HEK293 (cell line): ENCODE results near the gene LAG3.
A peak's percentile ranks its signal among the peaks of the same experiment; 100 is the strongest.

Source experiments
- GLIS2 ChIP-seq: fragments of 450-650 bp; formaldehyde crosslinking; IDR thresholded peaks from 2 replicates; pipeline ENCODE4 v1.5.1; 2016; ENCODE audit warnings: missing biosample characterization, missing genetic modification characterization
- SP2 ChIP-seq: fragments of 450-650 bp; formaldehyde crosslinking; IDR thresholded peaks from 2 replicates; pipeline ENCODE4 v1.5.1; 2016; ENCODE audit warnings: missing biosample characterization, missing genetic modification characterization
- SP3 ChIP-seq: fragments of 450-650 bp; formaldehyde crosslinking; IDR thresholded peaks from 2 replicates; pipeline ENCODE4 v1.5.1; 2016; ENCODE audit warnings: missing biosample characterization, missing genetic modification characterization
- YY1 ChIP-seq: fragments of 450-650 bp; formaldehyde crosslinking; IDR thresholded peaks from 2 replicates; pipeline ENCODE4 v1.5.1; 2018; ENCODE audit warnings: missing biosample characterization, missing genetic modification characterization
- ZBTB1 ChIP-seq: fragments of 450-650 bp; formaldehyde crosslinking; IDR thresholded peaks from 2 replicates; pipeline ENCODE4 v1.5.1; 2016; ENCODE audit warnings: missing biosample characterization, missing genetic modification characterization
- ZBTB21 ChIP-seq: fragments of 450-650 bp; formaldehyde crosslinking; IDR thresholded peaks from 2 replicates; pipeline ENCODE4 v1.5.1; 2017; ENCODE audit warnings: missing biosample characterization, missing genetic modification characterization
- ZNF416 ChIP-seq: fragments of 450-650 bp; formaldehyde crosslinking; IDR thresholded peaks from 2 replicates; pipeline ENCODE4 v1.5.1; 2016; ENCODE audit warnings: missing biosample characterization, missing genetic modification characterization
- ZNF514 ChIP-seq: fragments of 450-650 bp; formaldehyde crosslinking; IDR thresholded peaks from 2 replicates; pipeline ENCODE4 v1.5.1; 2016; ENCODE audit warnings: missing biosample characterization, missing genetic modification characterization
- ZNF776 ChIP-seq: fragments of 450-650 bp; formaldehyde crosslinking; IDR thresholded peaks from 2 replicates; pipeline ENCODE4 v1.5.0; 2017; ENCODE audit warnings: missing biosample characterization, missing genetic modification characterization, borderline replicate concordance
- ZNF792 ChIP-seq: fragments of 450-650 bp; formaldehyde crosslinking; IDR thresholded peaks from 2 replicates; pipeline ENCODE4 v1.5.1; 2016; ENCODE audit warnings: missing biosample characterization, missing genetic modification characterization
- TF ChIP-seq, protein P1 (sequence below): fragments of 450-650 bp; formaldehyde crosslinking; IDR thresholded peaks from 2 replicates; pipeline ENCODE4 v1.5.1; 2016; ENCODE audit warnings: missing biosample characterization, missing genetic modification characterization
- TF ChIP-seq, protein P2 (sequence below): fragments of 450-650 bp; formaldehyde crosslinking; IDR thresholded peaks from 2 replicates; pipeline ENCODE4 v1.5.1; 2017; ENCODE audit warnings: missing biosample characterization, missing genetic modification characterization
- TF ChIP-seq, protein P3 (sequence below): fragments of 450-650 bp; formaldehyde crosslinking; IDR thresholded peaks from 2 replicates; pipeline ENCODE4 v1.5.1; 2017; ENCODE audit warnings: missing biosample characterization, missing genetic modification characterization
- TF ChIP-seq, protein P4 (sequence below): fragments of 450-650 bp; formaldehyde crosslinking; IDR thresholded peaks from 2 replicates; pipeline ENCODE4 v1.5.1; 2016; ENCODE audit warnings: missing biosample characterization, missing genetic modification characterization

DNA sequence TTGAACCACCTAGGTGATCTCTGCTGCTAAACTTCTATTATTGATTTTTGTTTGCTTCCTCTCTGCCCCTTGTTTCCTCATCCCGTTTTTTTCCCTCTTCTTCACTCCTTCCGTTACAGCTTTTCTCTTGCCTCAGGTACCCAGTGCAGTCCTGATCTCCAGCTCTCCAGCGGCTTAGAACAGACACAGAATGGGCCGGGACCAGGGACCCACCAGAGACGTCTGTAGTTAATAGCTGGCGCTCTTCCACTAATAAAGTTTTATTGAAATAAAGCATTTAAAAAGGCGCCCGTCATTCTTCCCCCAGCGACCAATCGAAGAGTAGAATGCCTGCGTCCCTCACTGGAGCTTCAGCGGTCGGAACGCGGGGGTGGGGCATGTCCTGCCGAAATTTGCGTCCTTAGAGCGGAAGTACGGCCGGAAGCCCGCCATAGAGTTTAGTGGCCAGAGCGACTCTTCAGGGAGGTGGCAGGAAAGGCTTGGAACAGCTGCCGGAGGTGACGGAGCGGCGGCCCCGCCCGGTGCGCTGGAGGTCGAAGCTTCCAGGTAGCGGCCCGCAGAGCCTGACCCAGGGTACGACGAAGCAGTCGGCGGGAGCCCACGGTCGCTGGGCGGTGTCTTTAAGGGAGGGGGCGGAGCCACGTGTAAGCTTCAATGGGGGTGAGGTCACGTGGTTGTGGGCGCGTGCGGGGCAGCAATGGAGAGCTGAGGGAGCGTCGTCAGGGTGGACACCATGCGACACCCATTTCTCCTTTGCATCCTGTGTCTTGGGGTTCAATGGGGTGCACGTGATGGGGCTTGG lies 48.5 kb upstream of the LAG3 start, which contains the start of gene COPS7A:
- TF ChIP-seq, protein P1, sequence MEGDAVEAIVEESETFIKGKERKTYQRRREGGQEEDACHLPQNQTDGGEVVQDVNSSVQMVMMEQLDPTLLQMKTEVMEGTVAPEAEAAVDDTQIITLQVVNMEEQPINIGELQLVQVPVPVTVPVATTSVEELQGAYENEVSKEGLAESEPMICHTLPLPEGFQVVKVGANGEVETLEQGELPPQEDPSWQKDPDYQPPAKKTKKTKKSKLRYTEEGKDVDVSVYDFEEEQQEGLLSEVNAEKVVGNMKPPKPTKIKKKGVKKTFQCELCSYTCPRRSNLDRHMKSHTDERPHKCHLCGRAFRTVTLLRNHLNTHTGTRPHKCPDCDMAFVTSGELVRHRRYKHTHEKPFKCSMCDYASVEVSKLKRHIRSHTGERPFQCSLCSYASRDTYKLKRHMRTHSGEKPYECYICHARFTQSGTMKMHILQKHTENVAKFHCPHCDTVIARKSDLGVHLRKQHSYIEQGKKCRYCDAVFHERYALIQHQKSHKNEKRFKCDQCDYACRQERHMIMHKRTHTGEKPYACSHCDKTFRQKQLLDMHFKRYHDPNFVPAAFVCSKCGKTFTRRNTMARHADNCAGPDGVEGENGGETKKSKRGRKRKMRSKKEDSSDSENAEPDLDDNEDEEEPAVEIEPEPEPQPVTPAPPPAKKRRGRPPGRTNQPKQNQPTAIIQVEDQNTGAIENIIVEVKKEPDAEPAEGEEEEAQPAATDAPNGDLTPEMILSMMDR, result peak; percentile 63; the same call in 1 of the 2 replicates
- peak; percentile 77 for TF ChIP-seq YY1 (tag by site-specific recombination)
- TF ChIP-seq ZNF416 (tag by site-specific recombination), result no peak
- TF ChIP-seq, protein P2, sequence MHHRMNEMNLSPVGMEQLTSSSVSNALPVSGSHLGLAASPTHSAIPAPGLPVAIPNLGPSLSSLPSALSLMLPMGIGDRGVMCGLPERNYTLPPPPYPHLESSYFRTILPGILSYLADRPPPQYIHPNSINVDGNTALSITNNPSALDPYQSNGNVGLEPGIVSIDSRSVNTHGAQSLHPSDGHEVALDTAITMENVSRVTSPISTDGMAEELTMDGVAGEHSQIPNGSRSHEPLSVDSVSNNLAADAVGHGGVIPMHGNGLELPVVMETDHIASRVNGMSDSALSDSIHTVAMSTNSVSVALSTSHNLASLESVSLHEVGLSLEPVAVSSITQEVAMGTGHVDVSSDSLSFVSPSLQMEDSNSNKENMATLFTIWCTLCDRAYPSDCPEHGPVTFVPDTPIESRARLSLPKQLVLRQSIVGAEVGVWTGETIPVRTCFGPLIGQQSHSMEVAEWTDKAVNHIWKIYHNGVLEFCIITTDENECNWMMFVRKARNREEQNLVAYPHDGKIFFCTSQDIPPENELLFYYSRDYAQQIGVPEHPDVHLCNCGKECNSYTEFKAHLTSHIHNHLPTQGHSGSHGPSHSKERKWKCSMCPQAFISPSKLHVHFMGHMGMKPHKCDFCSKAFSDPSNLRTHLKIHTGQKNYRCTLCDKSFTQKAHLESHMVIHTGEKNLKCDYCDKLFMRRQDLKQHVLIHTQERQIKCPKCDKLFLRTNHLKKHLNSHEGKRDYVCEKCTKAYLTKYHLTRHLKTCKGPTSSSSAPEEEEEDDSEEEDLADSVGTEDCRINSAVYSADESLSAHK (tag by site-specific recombination), result no peak
- no peak; the same call in 1 of the 2 replicates for TF ChIP-seq ZNF792 (tag by site-specific recombination)
- no peak for TF ChIP-seq ZNF514
- TF ChIP-seq, protein P3, sequence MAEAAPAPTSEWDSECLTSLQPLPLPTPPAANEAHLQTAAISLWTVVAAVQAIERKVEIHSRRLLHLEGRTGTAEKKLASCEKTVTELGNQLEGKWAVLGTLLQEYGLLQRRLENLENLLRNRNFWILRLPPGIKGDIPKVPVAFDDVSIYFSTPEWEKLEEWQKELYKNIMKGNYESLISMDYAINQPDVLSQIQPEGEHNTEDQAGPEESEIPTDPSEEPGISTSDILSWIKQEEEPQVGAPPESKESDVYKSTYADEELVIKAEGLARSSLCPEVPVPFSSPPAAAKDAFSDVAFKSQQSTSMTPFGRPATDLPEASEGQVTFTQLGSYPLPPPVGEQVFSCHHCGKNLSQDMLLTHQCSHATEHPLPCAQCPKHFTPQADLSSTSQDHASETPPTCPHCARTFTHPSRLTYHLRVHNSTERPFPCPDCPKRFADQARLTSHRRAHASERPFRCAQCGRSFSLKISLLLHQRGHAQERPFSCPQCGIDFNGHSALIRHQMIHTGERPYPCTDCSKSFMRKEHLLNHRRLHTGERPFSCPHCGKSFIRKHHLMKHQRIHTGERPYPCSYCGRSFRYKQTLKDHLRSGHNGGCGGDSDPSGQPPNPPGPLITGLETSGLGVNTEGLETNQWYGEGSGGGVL (tag by site-specific recombination), result no peak
- TF ChIP-seq ZBTB1, result 0 out of 2 replicates have a peak, but pooled peaks have one; percentile 42
- no peak for TF ChIP-seq ZNF776 (tag by site-specific recombination)
- peak; percentile 89 for TF ChIP-seq ZBTB21 (tag by site-specific recombination)
- peak; percentile 98 for TF ChIP-seq SP2 (tag by site-specific recombination)
- TF ChIP-seq, protein P4, sequence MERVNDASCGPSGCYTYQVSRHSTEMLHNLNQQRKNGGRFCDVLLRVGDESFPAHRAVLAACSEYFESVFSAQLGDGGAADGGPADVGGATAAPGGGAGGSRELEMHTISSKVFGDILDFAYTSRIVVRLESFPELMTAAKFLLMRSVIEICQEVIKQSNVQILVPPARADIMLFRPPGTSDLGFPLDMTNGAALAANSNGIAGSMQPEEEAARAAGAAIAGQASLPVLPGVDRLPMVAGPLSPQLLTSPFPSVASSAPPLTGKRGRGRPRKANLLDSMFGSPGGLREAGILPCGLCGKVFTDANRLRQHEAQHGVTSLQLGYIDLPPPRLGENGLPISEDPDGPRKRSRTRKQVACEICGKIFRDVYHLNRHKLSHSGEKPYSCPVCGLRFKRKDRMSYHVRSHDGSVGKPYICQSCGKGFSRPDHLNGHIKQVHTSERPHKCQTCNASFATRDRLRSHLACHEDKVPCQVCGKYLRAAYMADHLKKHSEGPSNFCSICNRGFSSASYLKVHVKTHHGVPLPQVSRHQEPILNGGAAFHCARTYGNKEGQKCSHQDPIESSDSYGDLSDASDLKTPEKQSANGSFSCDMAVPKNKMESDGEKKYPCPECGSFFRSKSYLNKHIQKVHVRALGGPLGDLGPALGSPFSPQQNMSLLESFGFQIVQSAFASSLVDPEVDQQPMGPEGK (tag by site-specific recombination), result peak; percentile 99
- peak; percentile 96 for TF ChIP-seq SP3 (tag by site-specific recombination)
- peak; percentile 96 for TF ChIP-seq GLIS2
